Smooth muscle cell (in vitro differentiated cells): Measurements from ENCODE around the gene ALPP. TPM values are rescaled to one million over a fixed set of nuclear protein-coding genes. Genes with fewer than 3 reads are reported as not detected.

ENCODE experiments used
- DNase-seq: peaks from one replicate; lab custom pipeline; 2025; ENCODE audit not compliant: unreplicated experiment; lab: John Stamatoyannopoulos, UW
- H2AFZ ChIP-seq: fragments of 200-600 bp; sonication (generic); 2 replicates; pipeline ENCODE4 v1.6.0; 2016; ENCODE audit warnings: antibody characterized with exemption, low read depth, mild to moderate bottlenecking
- H3F3A ChIP-seq: fragments of 200-600 bp; sonication (generic); 2 replicates; pipeline ENCODE4 v1.6.0; 2017; ENCODE audit warnings: antibody characterized with exemption, low read depth
- H3K27ac ChIP-seq: fragments of 200-600 bp; sonication (generic); 2 replicates; pipeline ENCODE4 v1.5.1; 2016; ENCODE audit warnings: low read depth, mild to moderate bottlenecking
- H3K27me3 ChIP-seq: fragments of 200-600 bp; sonication (generic); 2 replicates; pipeline ENCODE4 v1.6.1; 2016; ENCODE audit warnings: low read depth, mild to moderate bottlenecking
- H3K36me3 ChIP-seq: fragments of 200-600 bp; sonication (generic); 2 replicates; pipeline ENCODE4 v1.5.1; 2016; ENCODE audit warnings: low read depth
- H3K4me1 ChIP-seq: fragments of 200-600 bp; sonication (generic); 2 replicates; pipeline ENCODE4 v1.5.1; 2016; ENCODE audit warnings: low read depth
- H3K4me2 ChIP-seq: fragments of 200-600 bp; sonication (generic); 2 replicates; pipeline ENCODE4 v1.6.0; 2016; ENCODE audit warnings: mild to moderate bottlenecking
- H3K4me3 ChIP-seq: fragments of 200-600 bp; sonication (generic); 2 replicates; pipeline ENCODE4 v1.5.1; 2016; ENCODE audit warnings: mild to moderate bottlenecking
- H3K79me2 ChIP-seq: fragments of 200-600 bp; sonication (generic); 2 replicates; pipeline ENCODE4 v1.6.0; 2016; ENCODE audit warnings: low read depth, mild to moderate bottlenecking
- H3K9ac ChIP-seq: fragments of 200-600 bp; sonication (generic); 2 replicates; pipeline ENCODE4 v1.6.0; 2016; ENCODE audit warnings: low read depth
- H3K9me3 ChIP-seq: fragments of 200-600 bp; sonication (generic); replicated peaks from 2 replicates; pipeline ENCODE4 v1.5.1; 2016; ENCODE audit warnings: low read depth
- H4K20me1 ChIP-seq: fragments of 200-600 bp; sonication (generic); 2 replicates; pipeline ENCODE4 v1.6.0; 2016; ENCODE audit warnings: low read depth
- CTCF ChIP-seq: fragments of 200-600 bp; sonication (generic); IDR thresholded peaks from 2 replicates; pipeline ENCODE4 v1.5.1; 2017; ENCODE audit warnings: borderline replicate concordance, mild to moderate bottlenecking, antibody characterized with exemption; ENCODE audit not compliant: insufficient read depth, poor library complexity, severe bottlenecking
- WGBS: methylation state at CpG from one replicate; pipeline ENCODE4 v1.1.7; 2016; ENCODE audit warnings: low lambda C conversion rate; 5-methylcytosine and 5-hydroxymethylcytosine counted together
- polyA plus RNA-seq: library from polyadenylated mRNA; unstranded; fragments of >200 nt; fragmentation: Nextera tagmentation; extraction: Ambion mirVana; gene quantifications from 2 replicates; pipeline ENCODE4 v1.2.1, GENCODE V29; 2016
- total RNA-seq: library from RNA; depleted of rRNA; stranded (reverse); fragments of >200 nt; gene quantifications from 2 replicates; pipeline ENCODE4 v1.2.3, GENCODE V29; 2014

ALPP gene
- total and polyA plus RNA-seq, 2 experiments from 2014 or later: 0.22 TPM; not detected in 1

- Histone ChIP-seq H3K9me3 (no peaks in the 10 kb centered on the region), H3K4me1 (no peaks in the 10 kb centered on the region), H3K4me2 (no peak overlapping the region), H4K20me1 (no peaks in the 10 kb centered on the region), H2AFZ (no peak overlapping the region), H3K79me2 (no peaks in the 10 kb centered on the region), H3K27me3 (peaks cover 19% of the 10 kb centered on the region), H3K4me3 (no peak overlapping the region), H3K27ac (no peak overlapping the region), H3F3A (no peaks in the 10 kb centered on the region), H3K36me3 (no peaks in the 10 kb centered on the region), H3K9ac (no peak overlapping the region)
- DNase-seq: no peak
- no peak for TF ChIP-seq CTCF
- WGBS: 91% methylated on average over 7 of the region's 7 CpGs
Observed at GRCh38 chr2:232410238-232410900, 31.8 kb downstream of the ALPP start.

- TF ChIP-seq CTCF: no peak
- no peaks in the 10 kb centered on the region for H4K20me1 ChIP-seq
- peaks cover 21% of the 10 kb centered on the region for H3K27me3 ChIP-seq
- no peak overlapping the region for H2AFZ ChIP-seq
- no peak overlapping the region for H3K27ac ChIP-seq
- no peak for DNase-seq
- H3K79me2 ChIP-seq: no peaks in the 10 kb centered on the region
- no peak overlapping the region for H3K4me2 ChIP-seq
- no peaks in the 10 kb centered on the region for H3K9me3 ChIP-seq
- no peaks in the 10 kb centered on the region for H3K4me1 ChIP-seq
- no peak overlapping the region for H3K9ac ChIP-seq
- no peaks in the 10 kb centered on the region for H3K36me3 ChIP-seq
- WGBS: 89% methylated on average over 6 of the region's 6 CpGs
- H3F3A ChIP-seq: no peaks in the 10 kb centered on the region
- H3K4me3 ChIP-seq: no peak overlapping the region
Observed at GRCh38 chr2:232411901-232412629, 33.5 kb downstream of the ALPP start.

GRCh38 chr2:232412986-232413385 is 34.4 kb downstream of the ALPP start:
- H4K20me1 ChIP-seq: no peaks in the 10 kb centered on the region
- no peak overlapping the region for H3K4me2 ChIP-seq
- H3K4me3 ChIP-seq: no peak overlapping the region
- H3K4me1 ChIP-seq: no peaks in the 10 kb centered on the region
- TF ChIP-seq CTCF: no peak
- H3K9me3 ChIP-seq: no peaks in the 10 kb centered on the region
- no peak overlapping the region for H3K9ac ChIP-seq
- peaks cover 30% of the 10 kb centered on the region for H3K27me3 ChIP-seq
- no peak overlapping the region for H2AFZ ChIP-seq
- DNase-seq: no peak
- H3F3A ChIP-seq: no peaks in the 10 kb centered on the region
- H3K36me3 ChIP-seq: no peaks in the 10 kb centered on the region
- no peaks in the 10 kb centered on the region for H3K79me2 ChIP-seq
- 92% methylated on average over 5 of the region's 5 CpGs for WGBS
- H3K27ac ChIP-seq: no peak overlapping the region
